Fibroblast of skin of left biceps (primary cell): ENCODE results near the gene CROCC2.

ENCODE experiments used
- DNase-seq, 2 experiments: peaks; one replicate each; pipeline ENCODE4 v3.0.0-alpha.2; 2013; ENCODE audit warnings: low read depth in 2 of 2

Gene CROCC2

DNA sequence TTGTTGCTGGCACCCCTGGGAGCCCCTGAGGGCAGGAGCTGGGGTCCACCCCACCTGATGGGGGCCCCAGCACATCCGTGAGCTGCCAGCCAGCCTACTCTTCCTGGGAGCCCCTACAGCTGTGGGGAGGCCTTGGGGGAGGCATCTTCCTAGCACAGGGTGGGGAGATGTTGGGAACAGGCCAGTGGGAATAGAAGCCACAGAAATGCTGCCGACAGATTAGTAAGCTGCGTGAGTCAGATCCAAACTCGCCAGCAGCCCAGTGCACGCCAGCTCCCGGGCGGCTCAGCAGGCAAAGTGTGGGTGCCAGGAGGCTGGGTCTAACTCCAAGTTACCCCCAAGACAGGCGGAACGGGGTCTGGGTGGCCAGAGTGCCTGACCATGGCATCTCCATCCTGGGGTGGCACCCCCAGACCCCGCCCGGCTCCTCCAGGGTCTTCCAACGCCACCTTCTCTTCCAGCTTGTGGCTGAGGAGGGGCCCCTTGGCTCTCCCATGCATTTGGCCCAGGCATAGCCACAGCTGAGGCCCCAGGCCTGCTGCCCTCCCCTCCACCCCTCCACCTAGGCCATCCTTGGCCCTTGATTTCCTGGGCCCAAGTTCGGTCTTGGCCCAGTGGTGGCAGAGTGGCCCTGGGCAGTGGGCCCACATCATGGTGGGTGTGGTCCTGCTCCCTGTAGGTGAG, 15.3 kb downstream of the CROCC2 start:
- DNase-seq: peak; percentile 87 to 90

DNA sequence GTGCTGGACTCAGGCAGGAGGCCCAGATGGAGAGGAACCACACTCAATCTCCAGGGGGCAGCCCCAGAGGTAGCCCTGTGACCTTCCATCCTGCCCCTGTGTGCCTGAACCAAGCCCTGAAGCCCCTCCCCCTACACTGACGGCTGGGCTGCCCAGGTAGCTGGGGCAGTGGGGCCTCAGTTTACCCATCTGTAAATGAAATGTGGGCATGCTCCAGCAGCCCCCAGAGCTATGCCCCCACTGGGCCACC, 15.8 kb downstream of the CROCC2 start:
- DNase-seq: no peak

- no peak for DNase-seq
Observed at GRCh38 chr2:240922245-240922981, 16.3 kb downstream of the CROCC2 start.

DNA sequence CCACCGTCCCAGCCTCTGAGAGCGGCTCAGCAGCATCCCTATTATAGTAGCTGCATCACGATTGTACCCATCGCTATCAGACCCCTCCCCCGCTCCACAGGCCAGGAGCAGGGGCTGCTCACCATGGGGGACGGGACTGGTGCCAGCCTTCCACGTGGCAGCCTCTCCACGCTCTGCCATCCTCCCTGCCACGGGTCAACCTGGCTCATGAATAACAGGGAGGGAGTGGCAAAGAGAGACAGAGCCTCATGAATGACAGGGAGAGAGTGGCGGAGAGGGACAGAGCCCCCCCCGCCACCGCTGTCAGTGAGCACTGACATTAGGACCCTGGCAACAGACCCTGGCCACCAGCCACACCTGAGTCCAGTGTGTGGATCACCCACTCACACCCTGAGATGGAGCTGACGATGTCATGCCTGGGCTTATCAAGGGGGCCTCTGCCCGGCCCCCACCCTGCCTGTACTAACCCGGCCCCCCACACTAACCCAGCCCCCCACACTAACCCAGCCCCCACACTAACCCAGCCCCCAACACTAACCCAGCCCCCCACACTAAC, 16.9 kb downstream of the CROCC2 start:
- DNase-seq: no peak

DNA sequence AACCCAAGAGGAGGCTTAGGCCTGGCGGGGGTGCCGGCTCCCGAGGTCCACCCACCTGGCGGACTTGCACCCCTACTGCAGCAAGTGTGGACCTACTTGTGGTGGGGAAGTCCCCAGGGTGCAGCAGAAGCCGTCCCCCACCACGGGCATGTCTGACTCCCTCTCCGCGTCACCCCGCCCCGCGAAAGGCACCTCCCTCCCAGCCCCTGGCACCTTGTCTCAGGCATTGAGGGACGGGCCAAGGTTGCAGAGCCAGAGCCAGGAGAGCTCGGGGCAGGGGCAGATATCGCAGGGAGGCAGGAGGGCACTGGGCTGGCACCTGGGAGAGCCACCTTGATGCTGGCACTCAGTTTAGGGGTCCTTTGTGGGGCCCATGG, 19.0 kb downstream of the CROCC2 start:
- DNase-seq: no peak

DNA sequence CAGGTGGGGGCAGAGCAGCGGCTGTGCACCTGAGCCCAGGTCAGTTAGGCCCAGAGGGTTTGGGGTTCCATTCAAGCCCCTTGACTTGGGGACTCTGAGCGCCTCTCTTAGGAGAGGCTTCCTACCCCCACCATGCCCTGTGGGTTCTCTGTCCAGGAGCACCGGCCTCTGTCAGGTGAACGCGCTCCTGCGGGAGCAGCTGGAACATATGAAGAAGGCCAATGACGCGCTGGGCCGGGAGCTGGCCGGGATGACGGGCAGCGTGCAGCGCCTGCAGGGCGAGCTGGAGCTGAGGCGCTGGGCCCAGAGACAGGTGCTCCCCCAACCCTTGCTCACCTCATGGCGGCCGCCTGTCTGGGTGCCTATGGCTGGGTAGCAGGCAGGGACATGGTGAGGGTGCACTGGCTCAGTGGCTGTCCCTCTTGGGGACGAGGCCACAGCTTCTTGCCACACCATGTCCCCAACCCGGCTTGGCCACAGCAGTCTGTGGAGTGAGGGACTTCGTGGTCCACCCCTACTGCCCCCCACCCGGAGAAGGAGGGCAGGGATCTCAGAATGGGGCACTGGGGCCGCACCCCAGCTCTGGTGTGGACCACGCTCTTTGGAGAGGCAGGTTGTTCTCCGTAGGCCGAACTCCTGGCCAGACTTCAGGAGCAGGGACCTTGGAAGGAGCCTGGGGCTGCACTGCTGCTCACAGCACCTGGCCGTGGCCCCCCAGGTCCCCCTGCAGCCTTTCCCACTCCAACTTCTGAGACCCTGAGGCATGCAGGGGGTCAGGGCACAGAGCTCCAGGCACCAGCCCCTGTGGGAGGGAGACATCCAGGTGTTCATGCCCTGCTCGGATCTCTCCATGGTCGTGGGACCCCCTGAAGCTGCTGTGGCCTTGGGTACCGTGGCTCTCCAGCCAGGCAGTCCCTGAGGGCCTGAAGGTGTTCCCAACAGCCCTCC, 19.7 kb downstream of the CROCC2 start:
- no peak for DNase-seq

DNA sequence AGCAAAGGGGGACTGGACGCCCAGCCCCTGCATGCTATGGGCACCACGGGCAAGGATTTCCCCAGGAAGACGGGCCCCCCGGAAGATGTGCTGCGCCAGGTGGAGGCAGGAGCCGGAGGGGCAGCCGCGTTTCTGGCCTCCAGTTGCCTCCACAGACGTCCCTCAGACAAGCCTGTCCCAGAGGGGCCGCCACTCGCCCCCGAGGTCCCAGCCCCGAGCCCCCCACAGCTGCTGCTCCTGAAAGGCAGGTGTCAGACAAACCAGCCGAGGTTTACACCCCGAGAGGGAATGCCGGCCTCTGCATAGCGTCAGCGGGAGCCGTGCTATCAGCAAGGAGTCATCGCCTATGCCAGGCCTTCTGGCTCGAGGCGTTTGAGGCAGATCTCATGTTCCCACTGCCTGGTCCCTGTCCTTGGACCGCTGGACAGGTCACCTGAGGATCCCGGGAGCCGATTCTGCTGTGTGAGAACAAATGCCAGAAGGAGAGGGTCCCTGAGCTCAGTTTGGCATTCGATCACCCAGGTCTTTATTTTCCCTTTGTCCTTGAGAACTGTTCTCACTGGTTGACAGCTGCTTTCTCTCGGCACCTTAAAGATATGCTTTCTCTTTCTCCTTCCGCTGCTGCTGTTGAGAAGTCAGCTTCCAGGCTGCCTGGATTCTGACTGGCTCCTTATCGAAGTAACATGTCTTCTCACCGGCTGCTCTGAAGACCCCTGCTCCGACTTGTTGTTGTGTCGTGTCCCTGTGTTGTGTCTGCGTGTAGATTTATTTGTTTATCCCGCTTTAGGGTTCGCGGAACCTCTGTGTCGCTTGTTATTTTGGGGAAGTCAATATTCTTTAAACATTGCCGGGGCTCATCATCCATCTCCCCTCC, 20.6 kb downstream of the CROCC2 start:
- no peak for DNase-seq

GRCh38 chr2:240927390-240927781, 21.2 kb downstream of the CROCC2 start:
- DNase-seq: no peak

DNA sequence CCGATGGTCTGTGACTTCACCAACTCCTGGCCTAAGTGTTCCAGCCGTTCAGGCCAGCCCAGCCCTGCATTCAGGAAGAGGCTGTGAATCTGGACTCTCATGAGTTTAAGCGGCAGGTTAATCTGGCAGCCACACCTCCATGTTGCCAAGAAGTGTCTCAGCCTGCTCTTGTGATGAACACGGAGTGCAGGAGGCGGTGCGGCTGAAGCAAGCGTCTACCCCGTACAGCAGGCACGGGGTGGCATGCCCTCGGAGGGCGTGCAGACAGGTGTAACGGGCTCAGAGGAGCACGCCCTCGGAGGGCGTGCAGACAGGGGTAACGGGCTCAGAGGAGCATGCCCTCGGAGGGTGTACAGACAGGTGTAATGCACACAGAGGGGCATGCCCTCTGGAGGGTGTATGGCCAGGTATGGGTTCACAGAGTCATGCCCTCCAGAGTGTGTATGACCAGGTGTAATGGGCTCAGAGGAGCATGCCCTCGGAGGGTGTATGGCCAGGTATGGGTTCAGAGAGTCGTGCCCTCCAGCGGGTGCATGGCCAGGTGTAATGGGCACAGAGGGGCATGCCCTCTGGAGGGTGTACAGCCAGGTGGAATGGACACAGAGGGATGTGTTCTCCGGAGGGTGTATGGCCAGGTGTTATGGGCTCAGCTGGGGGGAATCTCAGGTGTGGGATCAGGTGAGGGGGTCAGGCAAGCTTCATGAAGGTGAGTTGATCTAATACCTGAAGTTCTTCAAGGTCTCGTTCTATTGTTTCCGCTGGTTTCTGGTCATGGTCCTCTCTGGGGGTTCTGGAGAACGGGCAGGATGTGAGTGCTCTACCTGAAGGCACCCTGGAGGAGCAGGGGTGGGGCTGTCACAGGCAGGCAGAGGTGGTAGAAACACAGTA, 22.6 kb downstream of the CROCC2 start:
- no peak for DNase-seq

DNA sequence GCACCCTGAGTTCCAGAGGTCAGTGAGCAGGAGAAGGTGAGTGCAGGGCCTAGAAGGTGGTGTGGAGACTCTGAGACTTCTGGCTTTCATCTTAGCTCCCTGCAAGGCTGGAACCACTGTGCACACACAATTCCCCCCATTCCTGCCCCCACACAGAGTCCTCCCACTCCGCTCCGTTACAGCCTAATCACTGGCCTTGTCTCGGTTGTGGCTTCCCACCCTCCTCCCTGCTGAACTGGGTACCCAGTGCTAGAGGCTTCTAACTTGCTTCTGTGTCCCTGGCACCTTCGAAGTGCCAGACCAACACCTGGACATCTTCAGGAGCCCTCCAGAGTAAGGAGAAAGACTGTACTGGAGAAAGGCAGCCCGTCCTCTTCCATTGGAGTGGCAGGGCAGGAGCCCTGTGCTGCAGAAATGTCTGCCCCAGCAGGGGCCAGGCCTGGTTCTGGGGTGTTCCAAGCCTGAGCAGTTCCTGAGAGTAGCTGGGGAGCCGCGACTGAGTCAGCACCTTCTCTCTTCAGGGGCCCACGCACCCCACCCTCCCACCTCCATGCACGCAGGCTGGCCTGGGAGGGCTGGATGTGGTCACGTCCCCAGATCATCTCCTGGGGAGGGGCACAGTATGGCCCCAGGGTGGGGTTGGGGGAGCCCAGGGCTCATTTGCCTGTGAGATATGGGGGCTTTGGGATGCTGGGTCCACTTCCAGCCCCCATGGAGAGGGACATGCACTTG, 23.4 kb downstream of the CROCC2 start:
- DNase-seq: no peak

DNA sequence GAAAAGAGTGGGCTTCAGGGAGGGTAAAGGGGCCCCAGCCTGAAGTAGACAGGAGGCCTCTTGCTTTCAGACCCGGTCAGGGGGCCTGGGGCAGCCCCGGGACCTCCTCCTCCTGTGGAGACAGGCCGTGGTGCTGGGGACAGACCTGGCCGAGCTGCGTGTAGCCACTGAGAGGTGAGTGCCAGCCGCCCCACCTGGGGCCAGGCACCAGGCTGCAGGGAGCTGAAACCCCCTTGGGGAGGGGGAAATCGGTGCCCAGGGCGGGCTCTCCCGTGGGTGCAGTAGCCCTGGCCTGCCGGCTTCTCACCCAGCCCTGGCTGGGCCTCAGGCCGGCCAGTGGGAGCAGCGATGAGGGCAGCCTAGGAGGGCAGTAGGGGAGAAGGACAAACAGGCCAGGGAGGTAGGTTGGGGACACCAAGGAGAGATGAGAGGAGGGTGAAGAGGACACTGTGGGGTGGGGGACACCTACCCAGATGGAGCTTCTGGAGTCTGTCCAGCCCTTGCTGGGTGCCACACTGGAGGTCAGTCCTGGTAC, 24.0 kb downstream of the CROCC2 start:
- DNase-seq: no peak

GRCh38 chr2:240930631-240931318, 24.6 kb downstream of the CROCC2 start:
- DNase-seq: no peak

DNA sequence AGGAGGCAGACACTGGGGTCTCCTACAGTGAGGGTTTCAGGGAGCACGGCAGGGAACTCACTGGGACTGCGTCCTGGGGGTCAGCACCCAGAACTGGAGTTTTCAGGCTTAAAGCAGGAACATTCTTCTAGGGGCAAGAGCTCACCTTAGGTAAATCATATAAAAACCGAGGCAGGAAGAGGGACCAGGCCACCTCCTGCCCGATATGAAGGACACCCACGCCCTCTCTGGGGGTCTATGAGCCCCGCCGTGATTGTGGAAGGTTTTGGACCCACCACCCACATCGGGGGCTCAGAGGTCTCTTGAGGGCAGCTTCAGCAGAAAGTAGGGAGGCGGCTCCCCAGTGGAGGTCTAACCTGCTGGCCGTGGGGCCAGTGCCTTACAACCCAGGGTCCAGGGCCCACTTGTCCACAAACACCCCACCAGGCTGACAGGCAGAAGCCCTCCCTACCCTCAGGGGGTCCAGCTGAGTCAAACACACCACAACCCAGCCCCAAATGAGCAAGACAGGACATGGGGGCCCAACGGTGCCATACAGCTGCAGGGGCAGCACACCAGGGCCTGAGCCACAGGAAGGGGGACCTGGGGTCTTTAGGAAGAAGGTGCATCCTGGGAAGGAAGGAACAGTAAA, 25.3 kb downstream of the CROCC2 start:
- DNase-seq: no peak

GRCh38 chr2:240932001-240932723, 26.0 kb downstream of the CROCC2 start:
- DNase-seq: no peak

GRCh38 chr2:240932724-240933047, 26.6 kb downstream of the CROCC2 start:
- no peak for DNase-seq

DNA sequence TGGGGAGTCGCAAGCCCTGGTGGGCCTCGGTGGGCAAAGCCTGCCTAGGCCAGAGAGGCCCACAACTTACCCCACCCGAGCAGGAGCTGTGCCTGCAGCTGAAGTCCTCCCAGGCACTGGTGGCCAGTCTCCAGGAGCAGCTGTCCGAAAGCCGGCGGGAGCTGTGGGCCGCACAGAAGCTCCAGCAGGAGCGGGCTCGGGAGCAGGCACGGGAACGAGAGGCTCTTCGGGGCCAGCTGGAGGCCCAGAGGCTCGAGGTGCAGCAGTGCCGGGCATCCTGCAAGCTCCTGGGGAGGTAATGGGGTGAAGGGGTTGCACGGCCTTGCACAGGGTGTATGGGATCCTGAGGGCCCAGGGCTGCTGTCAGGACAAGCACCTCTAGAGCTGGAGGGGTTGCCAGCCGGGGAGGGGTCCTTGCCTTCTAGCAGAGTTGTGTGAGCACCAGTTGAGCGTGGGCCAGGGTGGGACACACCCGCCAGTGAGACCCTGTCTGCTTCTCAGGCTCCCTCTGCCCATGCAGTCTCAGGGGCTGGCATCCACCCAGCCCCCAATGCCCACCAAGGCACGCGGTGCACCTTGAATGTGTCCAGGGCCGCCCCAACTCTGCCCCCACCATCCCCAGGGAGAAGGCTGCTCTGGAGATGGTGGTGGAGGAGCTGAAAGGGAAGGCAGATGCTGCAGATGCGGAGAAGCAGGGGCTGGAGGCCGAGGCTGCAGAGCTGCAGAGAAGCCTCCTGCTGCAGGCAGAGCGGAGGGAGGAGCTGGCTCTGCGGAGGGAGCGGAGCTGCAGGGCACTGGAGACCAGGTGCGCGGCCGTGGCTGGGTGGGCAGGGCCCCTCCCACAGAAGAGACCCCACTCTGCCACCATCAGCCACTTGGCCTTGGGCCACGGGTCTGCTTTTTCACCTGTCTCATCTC, 27.2 kb downstream of the CROCC2 start:
- DNase-seq: no peak
